GM23338 (cell line): Measurements from ENCODE around the gene CAPNS1.

Experiments
- CREB1 ChIP-seq: fragments of 250-450 bp; sonication (Bioruptor Pico); IDR thresholded peaks from 2 replicates; pipeline ENCODE4 v1.5.0; 2020; ENCODE audit warnings: low read depth, mild to moderate bottlenecking, moderate library complexity
- CTCF ChIP-seq, 2 experiments: fragments of 200-600 bp in 1 of 2; sonication (generic) in 1 of 2; conservative IDR thresholded peaks; 2 replicates each; pipeline versions ENCODE4 v1.5.1 to v1.6.1; 2016 to 2017; ENCODE audit warnings: antibody characterized with exemption in 2 of 2, low read depth in 2 of 2, mild to moderate bottlenecking in 2 of 2, moderate library complexity in 1 of 2
- ETS1 ChIP-seq: IDR thresholded peaks from 2 replicates; pipeline ENCODE4 v1.6.1; 2016; ENCODE audit warnings: antibody characterized with exemption
- EZH2 ChIP-seq: fragments of 200-600 bp; sonication (generic); IDR thresholded peaks from one replicate; pipeline ENCODE4 v1.8.0; 2017; ENCODE audit warnings: antibody characterized with exemption, mild to moderate bottlenecking, low read depth; ENCODE audit not compliant: unreplicated experiment
- EZH2phosphoT487 ChIP-seq: fragments of 200-600 bp; sonication (generic); IDR thresholded peaks from one replicate; pipeline ENCODE4 v1.8.1; 2018; ENCODE audit warnings: antibody characterized with exemption; ENCODE audit not compliant: unreplicated experiment
- POLR2AphosphoS5 ChIP-seq: IDR thresholded peaks from 2 replicates; pipeline ENCODE4 v1.6.1; 2016; ENCODE audit warnings: antibody characterized with exemption, low read depth
- REST ChIP-seq: IDR thresholded peaks from one replicate; pipeline ENCODE4 v1.6.1; 2018; ENCODE audit warnings: antibody characterized with exemption; ENCODE audit not compliant: unreplicated experiment
- STAT1 ChIP-seq: IDR thresholded peaks from one replicate; pipeline ENCODE4 v1.6.1; 2016; ENCODE audit warnings: antibody characterized with exemption; ENCODE audit not compliant: unreplicated experiment
- ZNF462 ChIP-seq: fragments of 250-450 bp; sonication (Bioruptor Pico); IDR thresholded peaks from 2 replicates; pipeline ENCODE4 v1.5.0; 2020; ENCODE audit warnings: mild to moderate bottlenecking, moderate library complexity

GRCh38 chr19:36198119-36198518 is 58.3 kb downstream of the CAPNS1 start:
- TF ChIP-seq CTCF (conservative IDR thresholded peaks at IDR 0.05; ENCODE audit: low read depth in 2 of 2) (no peak), ETS1 (no peak), POLR2AphosphoS5 (no peak), EZH2 (no peak), STAT1 (no peak), EZH2phosphoT487 (no peak), REST (no peak), ZNF462 (CRISPR knock-in tag) (no peak), CREB1 (CRISPR knock-in tag) (no peak)
